A204.1 (cell line): ENCODE measurements around the gene FGR.

Source experiments
- FAIRE-seq: peaks from 2 replicates; lab custom pipeline; 2012; peaks lifted over from hg19 to GRCh38; lab: Jason Lieb, UNC

Gene FGR

DNA sequence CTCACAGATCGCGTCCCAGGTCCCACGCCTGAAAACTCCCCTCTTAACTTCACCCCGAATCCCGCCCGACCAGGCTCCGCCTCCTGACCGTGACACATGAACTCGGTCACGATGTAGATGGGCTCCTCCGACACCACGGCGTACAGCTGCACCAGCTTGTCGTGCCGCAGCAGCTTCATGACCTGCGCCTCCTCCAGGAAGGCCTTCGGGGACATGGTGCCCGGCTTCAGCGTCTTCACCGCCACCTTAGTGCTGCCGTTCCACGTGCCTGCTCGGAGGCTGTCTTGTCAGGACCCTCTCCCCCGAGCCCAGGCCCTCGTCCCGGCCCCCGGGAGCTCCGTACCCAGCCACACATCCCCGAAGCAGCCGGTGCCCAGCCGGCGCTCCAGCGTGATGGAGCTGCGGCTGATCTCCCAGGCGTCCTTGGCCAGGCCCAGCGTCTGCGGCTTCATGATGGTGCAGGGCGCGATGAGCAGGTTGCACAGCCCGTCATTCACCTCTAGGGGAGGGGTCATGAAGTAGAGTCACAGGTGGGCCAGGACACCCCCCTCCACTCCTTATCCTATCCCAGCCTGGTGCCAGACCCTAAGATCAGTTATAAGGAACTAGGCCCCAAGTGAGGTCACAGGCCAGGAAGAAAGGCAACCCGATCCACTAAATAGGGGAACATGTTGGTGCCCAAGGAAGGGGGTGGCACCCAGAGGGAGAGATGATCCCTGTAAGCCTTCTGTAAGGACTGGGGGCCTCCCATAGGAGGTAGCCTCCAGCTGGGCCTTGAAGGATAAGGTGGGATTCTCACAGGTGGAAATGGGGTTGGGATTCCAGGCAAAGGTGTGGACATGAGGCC lies 19.4 kb downstream of the FGR start:
- FAIRE-seq, result no peak

DNA sequence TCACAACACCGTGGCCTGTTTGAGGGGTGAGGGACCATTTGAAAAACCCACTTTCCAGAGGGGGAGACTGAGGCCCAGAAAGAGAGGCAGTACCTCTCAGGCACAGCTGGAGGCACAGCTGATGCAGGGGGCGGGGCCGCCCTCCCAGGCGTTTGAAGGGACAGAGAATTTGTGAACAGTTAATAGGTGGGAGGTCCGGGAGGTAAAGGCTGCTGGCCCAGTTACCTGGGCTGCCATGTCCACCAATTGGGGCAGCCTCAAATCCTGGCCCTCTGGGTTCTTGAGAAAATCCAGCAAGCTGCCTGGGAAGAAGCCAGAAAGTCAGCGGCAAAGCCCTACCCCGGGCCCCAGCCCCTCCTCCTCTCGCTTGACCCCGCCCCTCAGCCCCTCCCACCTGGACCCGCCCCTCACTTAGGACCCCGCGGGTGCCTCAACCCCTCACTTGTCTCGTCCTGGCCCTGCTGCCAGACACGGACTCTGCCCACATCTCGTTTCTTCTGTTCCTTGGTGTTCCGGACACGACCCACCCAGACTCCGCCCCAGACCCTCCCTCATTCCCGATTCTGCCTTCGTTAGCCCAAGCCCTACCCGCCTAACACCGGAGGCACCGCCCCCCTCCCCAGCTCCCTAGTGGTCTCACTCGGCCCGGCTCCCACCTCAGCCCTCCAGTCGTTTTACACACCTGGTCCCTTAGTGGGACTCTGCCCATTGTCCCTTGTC lies 20.2 kb downstream of the FGR start:
- no peak for FAIRE-seq

- no peak for FAIRE-seq
Measured at GRCh38 chr1:27614043-27614624, 20.9 kb downstream of the FGR start.

- FAIRE-seq, result no peak
Measured at GRCh38 chr1:27612718-27613117, 22.3 kb downstream of the FGR start.

DNA sequence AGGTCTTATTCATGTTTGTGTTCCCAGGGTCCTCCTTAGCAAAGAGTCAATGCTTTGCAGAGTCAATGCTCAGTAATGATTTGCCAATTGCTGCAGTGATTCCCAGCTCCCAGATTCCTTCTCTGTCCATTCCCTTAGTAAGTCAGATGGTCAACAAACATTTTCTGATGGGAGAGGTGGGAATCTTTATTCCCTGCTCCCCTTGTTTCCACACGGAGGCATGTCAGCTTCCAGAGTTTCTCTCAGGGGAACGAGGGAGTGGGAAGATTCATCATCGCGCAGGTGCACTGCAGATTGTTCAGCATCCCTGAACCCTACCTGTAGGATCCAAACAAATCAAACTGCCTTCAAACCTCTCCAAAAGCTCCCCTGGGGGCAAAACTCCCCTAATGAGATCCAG lies 23.5 kb downstream of the FGR start:
- no peak for FAIRE-seq

DNA sequence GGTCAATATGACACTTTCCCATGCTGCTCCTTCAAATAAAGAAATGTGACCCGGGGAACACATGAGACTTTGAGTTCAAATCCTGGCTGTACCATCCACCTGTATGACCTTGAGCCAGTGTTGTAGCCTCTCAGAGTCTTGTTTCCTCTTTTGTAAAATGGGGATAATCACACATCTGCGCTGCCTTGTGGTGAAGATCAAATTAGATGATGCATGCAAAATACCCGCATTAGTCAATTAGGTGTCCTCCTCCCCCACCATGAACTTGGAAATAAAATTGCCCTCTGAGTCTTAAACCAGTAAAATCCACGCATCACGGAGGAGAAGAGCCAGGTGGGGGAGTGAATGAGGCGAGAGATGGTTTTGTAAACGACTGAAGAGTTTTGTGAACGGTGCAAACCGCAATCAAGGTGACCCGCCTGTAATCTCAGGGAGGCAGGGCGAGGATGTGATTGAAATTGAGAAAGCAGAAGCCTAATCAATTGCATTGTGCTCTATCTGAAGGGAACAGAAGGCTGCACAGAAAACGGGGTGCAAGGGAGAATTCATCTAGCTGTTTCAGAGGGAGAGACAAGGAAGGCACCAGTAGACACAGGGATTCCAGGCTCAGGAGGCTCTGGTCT lies 25.3 kb downstream of the FGR start:
- no peak for FAIRE-seq

GRCh38 chr1:27609210-27609555 lies 25.8 kb downstream of the FGR start:
- no peak for FAIRE-seq

DNA sequence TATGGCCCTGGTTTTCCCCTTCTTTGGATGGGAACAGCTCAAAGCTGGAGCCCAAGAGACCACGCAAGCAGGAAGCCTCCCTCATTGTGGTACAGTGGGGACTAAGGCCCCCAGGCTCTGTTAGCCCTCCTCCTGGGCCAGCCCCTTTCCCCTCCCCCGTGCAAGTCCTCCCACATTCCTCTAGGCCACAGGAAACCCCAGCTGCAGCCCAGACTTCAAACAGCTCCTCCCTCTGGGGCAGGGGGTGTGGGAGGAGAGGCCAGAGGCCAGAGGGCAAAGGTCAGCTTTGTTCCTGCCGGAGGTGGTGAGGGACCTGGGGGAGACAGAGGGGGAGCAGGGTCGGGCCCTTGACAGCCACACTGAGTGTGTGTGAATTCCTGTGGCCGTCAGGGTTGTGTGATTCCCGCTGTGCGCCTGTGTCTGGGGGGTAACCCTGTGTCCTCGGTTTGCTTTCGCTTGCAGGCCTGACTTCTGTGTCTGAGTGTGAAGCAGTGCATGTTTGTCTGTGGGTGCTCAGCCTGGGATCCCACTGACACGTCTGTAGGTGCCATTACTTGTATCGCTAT lies 27.7 kb downstream of the FGR start:
- no peak for FAIRE-seq

- no peak for FAIRE-seq
Measured at GRCh38 chr1:27606708-27607238, 28.2 kb downstream of the FGR start.

DNA sequence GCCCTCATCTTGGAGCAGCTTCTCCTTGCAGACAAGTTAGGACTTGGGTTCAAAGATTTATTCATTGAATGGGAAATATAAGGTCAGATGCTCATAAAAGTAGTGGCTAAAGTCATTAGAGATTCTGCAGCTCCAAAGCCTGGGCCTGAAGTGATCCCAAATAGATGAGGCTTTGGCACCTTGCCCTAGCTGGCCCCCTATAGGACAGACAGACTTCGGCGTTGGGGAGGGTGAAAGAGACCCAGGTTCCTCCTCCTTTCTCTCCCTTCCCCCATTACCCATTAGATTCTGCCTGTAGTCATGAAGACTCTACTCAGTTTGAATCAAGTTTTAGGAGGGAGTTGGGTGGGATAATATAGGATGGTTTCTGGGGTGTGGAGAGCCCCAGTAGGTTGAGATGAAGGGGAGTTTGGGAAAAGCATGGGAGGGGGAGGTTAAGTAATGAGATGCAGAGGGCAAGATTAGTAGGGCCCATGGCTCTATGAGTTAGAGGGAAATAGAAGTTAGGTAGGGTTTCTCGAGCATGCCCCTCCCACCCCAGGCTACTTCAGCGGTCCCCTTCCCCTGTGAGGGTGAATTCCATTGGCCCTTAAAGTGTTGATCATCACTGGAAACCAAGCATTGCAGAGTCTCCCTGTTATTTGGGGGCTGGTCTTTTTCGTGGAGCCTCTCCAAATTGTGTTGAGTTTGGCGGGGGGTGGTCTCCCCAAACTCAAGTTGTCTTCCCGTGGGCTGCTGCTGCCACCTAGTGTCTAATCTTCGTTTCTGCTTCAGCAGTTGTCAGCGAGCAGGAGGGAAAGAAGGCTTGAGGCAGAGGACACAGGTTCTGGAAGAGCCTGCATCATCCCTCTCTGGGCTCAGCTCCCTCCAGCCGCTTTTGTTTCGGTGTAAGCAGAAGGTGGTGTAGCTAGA lies 28.9 kb downstream of the FGR start:
- no peak for FAIRE-seq

- no peak for FAIRE-seq
Measured at GRCh38 chr1:27605300-27605766, 29.7 kb downstream of the FGR start.

DNA sequence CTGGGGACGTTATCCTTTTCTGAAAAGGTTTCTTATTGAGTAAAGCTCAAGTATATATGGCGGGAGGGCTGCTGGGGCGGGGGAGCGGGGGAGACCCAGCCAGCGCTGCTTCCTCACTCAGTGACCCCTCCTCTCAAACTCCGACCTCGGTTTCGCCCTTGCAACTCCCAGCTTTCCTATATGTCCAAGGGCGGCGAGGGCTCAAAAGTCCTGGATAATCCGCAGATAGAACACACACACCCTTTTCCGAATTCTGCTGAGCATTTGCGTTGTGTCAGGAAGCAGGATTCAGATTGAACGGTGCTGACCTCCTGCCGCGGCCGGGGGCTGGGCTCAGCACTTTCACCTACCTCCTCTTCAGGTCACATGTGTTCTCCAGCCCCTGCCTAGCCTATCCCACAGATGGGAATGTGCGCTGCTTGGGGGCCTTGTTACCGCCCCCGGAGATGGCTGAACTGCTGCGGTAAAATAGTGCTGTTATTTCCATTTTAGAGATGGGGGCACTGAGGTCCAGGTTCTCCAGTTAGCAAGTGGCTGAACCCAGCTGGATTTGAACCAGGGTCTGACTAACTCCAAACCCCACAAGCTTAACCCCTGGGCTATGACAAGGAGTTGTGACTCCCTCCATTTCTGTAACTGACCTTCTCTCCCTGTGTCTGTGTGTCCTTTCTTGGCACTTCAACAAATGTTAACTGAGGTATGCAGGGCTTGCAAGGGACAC lies 30.2 kb downstream of the FGR start:
- no peak for FAIRE-seq

DNA sequence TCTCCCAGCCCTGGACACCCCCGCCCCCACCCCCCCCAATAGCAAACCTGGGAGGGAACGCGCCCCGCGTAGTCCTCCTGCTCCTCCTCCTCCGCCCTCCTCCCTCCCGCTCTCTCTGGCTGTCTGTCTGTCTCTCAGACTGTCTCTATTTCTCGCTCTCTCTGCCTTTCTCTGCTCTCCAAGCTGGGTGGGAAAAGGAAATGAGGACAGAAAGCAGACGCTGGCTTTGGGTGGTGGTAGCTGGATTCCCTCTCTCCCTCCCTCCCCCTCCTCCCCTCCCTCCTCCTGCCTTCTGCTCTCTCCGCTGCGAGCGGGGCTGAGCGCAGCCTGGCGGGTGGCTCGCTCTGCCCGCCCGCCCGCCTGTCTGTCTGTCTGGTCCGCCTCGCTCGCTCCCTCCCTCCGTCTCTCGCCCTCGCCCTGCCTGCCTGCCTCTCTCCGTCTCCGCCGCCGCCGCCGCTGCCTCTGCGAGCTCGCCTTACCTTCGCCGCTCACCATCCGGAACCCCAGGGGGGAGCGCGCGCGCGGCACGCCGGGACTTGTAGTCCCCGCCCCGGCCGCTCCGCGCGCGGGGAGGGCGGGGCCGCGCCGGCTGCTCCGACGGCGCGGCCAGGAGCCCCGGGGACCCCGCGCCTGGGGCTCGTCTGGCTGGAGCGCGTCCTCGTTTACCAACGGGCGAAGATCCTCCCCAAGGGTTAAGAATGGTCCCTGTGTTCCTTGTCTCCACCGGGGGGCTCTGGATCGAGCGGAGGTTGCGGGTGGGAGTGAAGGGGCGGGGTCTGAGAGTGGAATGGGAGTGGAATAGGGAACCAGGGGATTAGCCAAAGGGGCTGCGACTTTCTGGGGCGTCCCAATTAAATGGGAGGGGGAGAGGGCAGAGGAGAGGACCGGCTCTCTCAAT lies 31.1 kb downstream of the FGR start, which contains the start of gene AHDC1:
AHDC1 (minus strand) TSS at position 464 of the 898 bp plus-strand sequence. CDS start 52,029 bp downstream, outside the sequence.
- FAIRE-seq, result no peak

- no peak for FAIRE-seq
Measured at GRCh38 chr1:27603309-27603680, 31.7 kb downstream of the FGR start.

DNA sequence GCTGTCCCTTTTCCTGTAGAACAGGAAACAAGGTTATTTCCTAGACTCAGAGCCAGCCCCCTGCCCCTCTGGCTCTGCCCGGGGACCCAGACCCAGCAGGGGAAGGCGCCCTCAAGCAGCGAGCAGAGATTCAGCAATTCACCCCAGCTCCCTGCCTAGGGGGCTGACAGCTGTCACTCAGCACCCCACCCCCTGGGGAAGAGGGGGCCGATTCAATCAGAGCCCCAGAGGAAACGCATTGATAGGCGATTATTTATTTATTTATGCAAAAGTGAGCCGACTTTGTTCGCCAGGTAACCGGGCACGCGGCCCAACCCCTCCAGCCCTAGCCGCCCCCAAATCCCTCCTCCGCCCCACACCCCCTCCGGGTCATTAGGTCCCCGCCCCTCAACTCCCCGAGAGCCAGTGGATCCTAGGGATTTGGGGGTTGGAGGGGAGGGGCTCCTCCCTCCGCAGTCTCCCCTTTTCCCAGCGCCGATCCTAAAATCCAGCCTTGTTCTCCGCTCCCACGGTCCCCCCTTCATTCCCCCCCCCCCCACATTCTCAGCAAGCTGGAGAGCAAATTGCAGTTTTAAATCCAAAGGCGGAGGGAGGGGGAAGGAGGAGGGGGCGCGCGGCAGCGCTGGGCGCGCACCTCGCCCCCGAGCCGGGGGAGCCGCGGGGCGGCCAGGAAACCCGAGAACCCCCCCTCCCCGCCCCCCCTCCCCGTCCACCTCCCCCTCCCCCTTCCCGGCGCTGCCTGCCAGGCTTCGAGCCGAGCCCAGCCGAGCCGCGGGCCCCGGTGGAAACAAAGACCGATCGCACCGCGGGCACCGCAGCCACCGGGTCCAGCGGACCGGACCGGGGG lies 32.3 kb downstream of the FGR start:
- FAIRE-seq, result no peak

GRCh38 chr1:27601771-27602461 lies 33.1 kb downstream of the FGR start:
- FAIRE-seq, result no peak

DNA sequence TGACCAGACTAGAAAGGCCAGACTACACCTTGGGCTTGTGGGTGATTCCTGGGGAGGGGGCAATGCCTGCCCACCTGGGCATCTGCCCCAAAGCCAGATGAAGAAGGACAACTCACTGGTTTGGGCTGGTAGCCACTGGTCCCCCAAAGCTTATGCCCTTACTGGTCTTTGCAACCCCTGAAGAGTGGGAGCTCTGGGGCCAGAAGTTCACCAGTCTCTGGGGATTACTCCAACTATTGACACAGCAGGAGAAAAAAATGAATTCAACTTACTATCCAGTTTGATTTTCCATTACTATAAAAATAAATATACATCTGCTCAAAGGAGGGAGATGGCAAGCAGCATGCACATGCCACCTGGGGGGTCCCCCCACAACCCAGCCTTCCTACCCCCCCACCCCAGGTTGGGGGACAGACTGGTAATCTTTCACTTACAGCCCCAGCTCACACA lies 33.6 kb downstream of the FGR start:
- no peak for FAIRE-seq
